ENCODE measurements around the gene EFCC1.
A peak's percentile ranks its signal among the peaks of the same experiment; 100 is the strongest.

Gene EFCC1

GRCh38 chr3:129001101-129001805 lies at the start of gene EFCC1:
TSS of gene EFCC1 (plus strand) at chr3:129001304. CDS start at chr3:129001629, 325 bp downstream.
- DNase-seq, result peak in 1 of 51 donors; percentile 12

GRCh38 chr3:128956440-128956839 lies 44.7 kb upstream of the EFCC1 start:
- no peak for DNase-seq

GRCh38 chr3:128965280-128965679 lies 35.8 kb upstream of the EFCC1 start:
- DNase-seq, result no peak

- no peak for DNase-seq
Observed at GRCh38 chr3:128965818-128966217, 35.3 kb upstream of the EFCC1 start.

- DNase-seq, result no peak
Observed at GRCh38 chr3:128967748-128968355, 33.3 kb upstream of the EFCC1 start.

- DNase-seq, result peak in 17 of 51 donors; percentile 2 to 45 (median 14)
Observed at GRCh38 chr3:128969993-128970739, 30.9 kb upstream of the EFCC1 start.

- no peak for DNase-seq
Observed at GRCh38 chr3:128970740-128971047, 30.4 kb upstream of the EFCC1 start.

GRCh38 chr3:128971421-128972100 lies 29.5 kb upstream of the EFCC1 start:
- DNase-seq, result no peak

GRCh38 chr3:128973988-128974564 lies 27.0 kb upstream of the EFCC1 start:
- DNase-seq, result no peak

- no peak for DNase-seq
Observed at GRCh38 chr3:128975276-128975675, 25.8 kb upstream of the EFCC1 start.

GRCh38 chr3:128983293-128984069 lies 17.6 kb upstream of the EFCC1 start:
- no peak for DNase-seq

- no peak for DNase-seq
Observed at GRCh38 chr3:128984596-128984995, 16.5 kb upstream of the EFCC1 start.

GRCh38 chr3:128987302-128988100 lies 13.6 kb upstream of the EFCC1 start:
- no peak for DNase-seq

GRCh38 chr3:128988286-128988685 lies 12.8 kb upstream of the EFCC1 start:
- no peak for DNase-seq

GRCh38 chr3:128991355-128991895 lies 9.7 kb upstream of the EFCC1 start:
- DNase-seq, result no peak

GRCh38 chr3:128992926-128993460 lies 8.1 kb upstream of the EFCC1 start:
- DNase-seq, result peak in 2 of 51 donors; percentile 21 to 33

- DNase-seq, result peak in 46 of 51 donors; percentile 8 to 85 (median 60)
Observed at GRCh38 chr3:128993461-128994172, 7.5 kb upstream of the EFCC1 start, which contains the start of gene CFAP92. TSS of gene CFAP92 (minus strand) at chr3:128994076. CDS start at chr3:128993304, 772 bp downstream.

- no peak for DNase-seq
Observed at GRCh38 chr3:128994173-128994512, 7.0 kb upstream of the EFCC1 start.

Data from hypothalamus (tissue), 51 donors.